GM23248 (cell line): Measurements from ENCODE around the gene KLHDC7B.

ENCODE experiments used
- EZH2 ChIP-seq: fragments of 200-600 bp; sonication (generic); IDR thresholded peaks from 2 replicates; pipeline ENCODE4 v1.6.1; 2018; ENCODE audit warnings: antibody characterized with exemption, mild to moderate bottlenecking; ENCODE audit not compliant: insufficient read depth, poor library complexity, severe bottlenecking
- EZH2phosphoT487 ChIP-seq: fragments of 200-600 bp; sonication (generic); IDR thresholded peaks from 2 replicates; pipeline ENCODE4 v1.6.1; 2018; ENCODE audit warnings: antibody characterized with exemption, moderate library complexity, mild to moderate bottlenecking, low read depth; ENCODE audit not compliant: insufficient read depth

DNA sequence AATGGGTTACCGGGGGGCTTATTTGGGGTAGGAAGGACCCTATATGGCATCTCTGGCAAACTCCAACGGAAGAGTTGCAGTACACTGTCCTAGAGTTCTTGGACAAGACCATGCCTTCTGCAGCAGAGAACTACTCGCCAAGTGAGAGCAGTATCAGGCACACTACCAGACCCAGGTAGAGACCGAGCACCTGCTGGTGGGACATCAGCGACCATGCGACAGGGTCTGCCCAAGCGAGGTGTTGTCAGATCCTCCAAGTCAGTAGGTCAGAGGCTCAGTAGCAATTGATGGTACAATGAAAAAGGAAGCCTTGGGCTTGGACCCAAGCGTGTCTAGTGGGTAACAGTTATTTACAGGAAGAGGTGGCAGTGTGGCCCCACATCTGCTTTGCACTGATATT is 40.1 kb downstream of the KLHDC7B start:
- no peak for TF ChIP-seq EZH2phosphoT487
- TF ChIP-seq EZH2: no peak
